Ishikawa (cell line): ENCODE measurements around the gene AGFG1.

Experiments
- RAD21 ChIP-seq: IDR thresholded peaks from 2 replicates; pipeline ENCODE4 v1.6.1; 2012; ENCODE audit warnings: low read depth
- YY1 ChIP-seq: IDR thresholded peaks from 2 replicates; pipeline ENCODE4 v1.6.1; 2012; ENCODE audit warnings: low read depth

GRCh38 chr2:227491386-227491785 lies 19.4 kb downstream of the AGFG1 start:
- TF ChIP-seq RAD21 (no peak), YY1 (no peak)
